Osteoblast (primary cell): ENCODE measurements around the gene C12orf75. TPM values are rescaled to one million over a fixed set of nuclear protein-coding genes. Genes with fewer than 3 reads are reported as not detected.

Source experiments
- DNase-seq: peaks from one replicate; pipeline ENCODE4 v3.0.0; 2011; ENCODE audit warnings: low spot score, mixed read lengths; ENCODE audit not compliant: insufficient read length; ENCODE audit errors: missing footprints
- H2AFZ ChIP-seq: 2 replicates; pipeline ENCODE4 v1.6.0; 2011; ENCODE audit warnings: mild to moderate bottlenecking, low read length
- H3K27ac ChIP-seq: 2 replicates; pipeline ENCODE4 v1.5.1; 2011; ENCODE audit warnings: mild to moderate bottlenecking, low read depth, low read length, moderate library complexity
- H3K27me3 ChIP-seq: 2 replicates; pipeline ENCODE4 v1.6.0; 2012; ENCODE audit warnings: mild to moderate bottlenecking, control low read depth, inconsistent platforms, low read length, moderate library complexity; ENCODE audit not compliant: insufficient read depth
- H3K36me3 ChIP-seq: 2 replicates; pipeline ENCODE4 v1.5.1; 2011; ENCODE audit warnings: mild to moderate bottlenecking, low read length, control low read depth, moderate library complexity; ENCODE audit not compliant: insufficient read depth
- H3K4me1 ChIP-seq: 2 replicates; pipeline ENCODE4 v1.5.1; 2011; ENCODE audit warnings: mild to moderate bottlenecking, low read length, control low read depth, moderate library complexity; ENCODE audit not compliant: insufficient read depth
- H3K4me2 ChIP-seq: 2 replicates; pipeline ENCODE4 v1.6.0; 2011; ENCODE audit warnings: mild to moderate bottlenecking, low read length; ENCODE audit not compliant: insufficient read depth
- H3K4me3 ChIP-seq: fragments of 200-600 bp; sonication (generic); 3 replicates; pipeline ENCODE4 v1.5.1; 2012; ENCODE audit warnings: mild to moderate bottlenecking, low read length, inconsistent platforms; ENCODE audit not compliant: insufficient read depth
- H3K79me2 ChIP-seq: 2 replicates; pipeline ENCODE4 v1.6.0; 2012; ENCODE audit warnings: mild to moderate bottlenecking, low read length, control low read depth, inconsistent platforms; ENCODE audit not compliant: insufficient read depth
- H3K9me3 ChIP-seq: 2 replicates; pipeline ENCODE4 v1.5.1; 2011; ENCODE audit warnings: low read depth, low read length, control low read depth
- H4K20me1 ChIP-seq: 2 replicates; pipeline ENCODE4 v1.6.0; 2012; ENCODE audit warnings: mild to moderate bottlenecking, low read length, control low read depth; ENCODE audit not compliant: insufficient read depth
- CTCF ChIP-seq: IDR thresholded peaks from 2 replicates; pipeline ENCODE4 v1.5.1; 2011; ENCODE audit warnings: mild to moderate bottlenecking, low read depth, low read length, moderate library complexity; ENCODE audit errors: extremely low read depth
- total RNA-seq: library from RNA; depleted of rRNA; stranded (reverse); fragments of >200 nt; gene quantifications from 2 replicates; pipeline ENCODE4 v1.2.3, GENCODE V29; 2012

C12orf75 gene
- total RNA-seq, 1 donor, result 48.5 TPM

GRCh38 chr12:105292705-105293104 lies 37.8 kb upstream of the C12orf75 start:
- Histone ChIP-seq H2AFZ (no peak overlapping the region), H3K4me1 (peaks cover 15% of the 10 kb centered on the region), H3K4me3 (no peak overlapping the region), H3K36me3 (no peaks in the 10 kb centered on the region), H3K27ac (no peak overlapping the region), H4K20me1 (no peaks in the 10 kb centered on the region), H3K79me2 (no peaks in the 10 kb centered on the region), H3K27me3 (no peaks in the 10 kb centered on the region), H3K9me3 (no peaks in the 10 kb centered on the region), H3K4me2 (no peak overlapping the region)
- DNase-seq, result no peak
- no peak for TF ChIP-seq CTCF

DNA sequence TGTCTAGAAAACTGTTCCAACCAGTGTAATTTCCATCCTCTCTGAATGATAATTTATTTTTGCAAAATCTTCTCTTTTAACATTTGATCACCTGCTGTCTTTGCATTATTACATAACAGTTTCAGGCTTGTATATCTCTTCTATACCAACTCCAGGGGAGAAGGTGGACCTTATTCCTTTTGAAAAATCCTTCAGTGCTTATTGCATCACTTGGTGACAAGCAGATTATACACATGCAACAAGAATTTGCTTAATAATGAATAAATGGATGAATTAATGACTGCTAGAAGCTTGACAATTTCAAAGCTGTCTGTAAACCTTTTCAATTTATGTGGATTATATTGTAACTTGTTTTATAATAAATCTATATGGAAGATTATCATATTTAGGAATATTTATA lies 37.3 kb upstream of the C12orf75 start:
- H2AFZ ChIP-seq, result no peak overlapping the region
- no peaks in the 10 kb centered on the region for H3K79me2 ChIP-seq
- no peaks in the 10 kb centered on the region for H3K36me3 ChIP-seq
- H4K20me1 ChIP-seq, result no peaks in the 10 kb centered on the region
- DNase-seq, result no peak
- no peak overlapping the region for H3K4me3 ChIP-seq
- no peak for TF ChIP-seq CTCF
- H3K9me3 ChIP-seq, result no peaks in the 10 kb centered on the region
- no peaks in the 10 kb centered on the region for H3K27me3 ChIP-seq
- no peak overlapping the region for H3K27ac ChIP-seq
- peaks cover 15% of the 10 kb centered on the region for H3K4me1 ChIP-seq
- H3K4me2 ChIP-seq, result no peak overlapping the region

DNA sequence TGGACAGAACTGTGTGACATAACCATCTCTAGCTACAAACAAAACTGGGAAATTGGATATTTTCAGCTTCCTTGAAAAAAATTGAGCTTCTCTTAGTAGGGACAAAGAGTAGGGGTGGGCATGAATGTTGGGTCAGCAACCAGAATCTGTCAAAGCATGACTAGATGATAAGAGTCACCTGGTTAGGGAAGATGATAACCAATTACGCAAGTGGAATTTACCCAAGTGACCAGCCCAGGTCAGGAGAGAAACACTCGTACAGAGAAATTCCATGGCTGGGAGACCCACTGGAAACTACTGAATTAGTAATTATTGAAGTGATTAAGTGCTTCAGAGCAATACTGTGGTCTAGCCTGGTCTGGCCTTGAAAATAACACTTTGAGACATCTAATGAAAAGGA lies 36.3 kb upstream of the C12orf75 start:
- H3K4me3 ChIP-seq, result no peak overlapping the region
- H3K4me1 ChIP-seq, result peaks cover 12% of the 10 kb centered on the region
- H4K20me1 ChIP-seq, result no peaks in the 10 kb centered on the region
- no peak overlapping the region for H2AFZ ChIP-seq
- no peak for DNase-seq
- H3K27me3 ChIP-seq, result no peaks in the 10 kb centered on the region
- no peak overlapping the region for H3K27ac ChIP-seq
- H3K9me3 ChIP-seq, result no peaks in the 10 kb centered on the region
- H3K79me2 ChIP-seq, result no peaks in the 10 kb centered on the region
- H3K36me3 ChIP-seq, result no peaks in the 10 kb centered on the region
- no peak for TF ChIP-seq CTCF
- no peak overlapping the region for H3K4me2 ChIP-seq

GRCh38 chr12:105294886-105295479 lies 35.5 kb upstream of the C12orf75 start:
- no peaks in the 10 kb centered on the region for H3K79me2 ChIP-seq
- H3K4me3 ChIP-seq, result no peak overlapping the region
- TF ChIP-seq CTCF, result no peak
- H3K36me3 ChIP-seq, result no peaks in the 10 kb centered on the region
- H3K4me1 ChIP-seq, result peaks cover 11% of the 10 kb centered on the region
- no peak overlapping the region for H3K27ac ChIP-seq
- no peaks in the 10 kb centered on the region for H3K27me3 ChIP-seq
- H2AFZ ChIP-seq, result peak overlapping the region; percentile 16
- no peak overlapping the region for H3K4me2 ChIP-seq
- no peak for DNase-seq
- H4K20me1 ChIP-seq, result no peaks in the 10 kb centered on the region
- no peaks in the 10 kb centered on the region for H3K9me3 ChIP-seq
